Measurements from ENCODE around the gene FNBP1L. TPM values are rescaled to one million over a fixed set of nuclear protein-coding genes. Genes with fewer than 3 reads are reported as not detected.

Gene FNBP1L
- 2.2 TPM for total RNA-seq

DNA sequence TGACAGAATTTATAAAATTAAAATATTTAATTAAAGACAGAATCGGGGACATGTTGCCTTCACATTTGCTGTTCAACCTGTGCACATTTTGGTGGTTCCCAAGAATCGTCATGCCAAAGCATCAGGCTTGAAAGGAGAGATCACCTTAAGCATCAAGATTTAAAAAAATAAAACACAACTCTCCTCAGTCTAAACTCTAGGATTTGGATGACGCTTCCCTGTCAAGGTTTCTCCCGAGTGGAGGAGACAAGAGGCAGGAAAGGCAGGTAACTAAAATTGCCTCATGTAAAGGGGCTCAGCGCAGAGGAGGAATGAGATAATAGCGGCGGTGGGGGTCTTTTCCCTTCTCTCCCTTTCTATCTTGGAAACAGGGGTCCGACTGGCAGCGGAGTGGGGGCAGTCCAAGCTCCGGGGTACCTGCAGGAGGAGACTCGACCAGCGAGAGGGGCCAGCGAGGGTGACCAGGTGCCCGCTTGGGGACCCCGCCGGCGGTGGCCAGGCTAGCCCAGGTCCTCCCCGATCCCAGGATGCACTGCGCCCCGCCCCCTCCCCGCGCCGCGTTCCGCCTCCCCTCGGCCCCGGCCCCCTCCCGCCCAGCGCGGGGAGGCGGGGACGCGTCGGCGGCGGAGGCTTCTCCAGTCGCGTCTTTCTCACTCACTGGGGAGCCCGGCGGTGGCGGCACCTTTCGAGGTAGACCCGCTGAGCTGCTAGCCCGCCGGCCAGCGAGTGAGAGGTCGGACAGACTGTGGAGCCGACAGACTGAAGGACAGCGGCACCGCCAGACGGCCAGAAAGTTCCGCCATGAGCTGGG lies at the start of gene FNBP1L:
Gene FNBP1L, plus strand, starts transcription at position 638 of the 811 bp plus-strand sequence. Its CDS starts 164 bp downstream, at position 802.
- no peaks in the 10 kb centered on the region for H3K9me3 ChIP-seq (ENCODE audit: low read depth, low read length)
- H3K4me1 ChIP-seq (ENCODE audit: insufficient read depth, low read length): peaks cover 21% of the 10 kb centered on the region
- peaks cover 42% of the 10 kb centered on the region for H3K27me3 ChIP-seq (ENCODE audit: insufficient read depth, low read length)
- H3K4me3 ChIP-seq (ENCODE audit: low read length): peak within 1 kb of the TSS; percentile 58

DNA sequence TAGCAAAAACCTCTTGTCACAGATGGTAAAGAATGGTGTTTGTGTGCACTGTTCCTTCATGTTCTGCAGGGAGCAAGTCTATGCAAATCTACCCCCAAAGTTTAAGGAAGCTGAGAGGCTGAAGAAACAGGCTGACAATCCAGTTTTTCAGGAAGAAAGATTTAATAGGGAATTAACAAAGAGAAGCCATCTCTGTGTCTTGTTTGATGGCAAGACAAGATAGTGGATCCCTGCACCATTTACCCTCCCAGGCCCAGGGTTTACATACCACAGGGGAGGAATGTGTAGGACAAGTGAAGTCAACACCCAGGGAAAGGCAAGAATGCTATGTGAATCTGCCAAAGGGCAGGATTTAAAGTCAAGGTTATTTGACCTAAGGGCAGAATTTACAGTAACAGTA lies 48.1 kb upstream of the FNBP1L start:
- no peaks in the 10 kb centered on the region for H3K27me3 ChIP-seq (ENCODE audit: insufficient read depth, low read length)
- H3K4me1 ChIP-seq (ENCODE audit: insufficient read depth, low read length): no peaks in the 10 kb centered on the region
- H3K9me3 ChIP-seq (ENCODE audit: low read depth, low read length): no peaks in the 10 kb centered on the region
- H3K4me3 ChIP-seq (ENCODE audit: low read length): no peak overlapping the region

GRCh38 chr1:93408203-93408602 lies 39.7 kb upstream of the FNBP1L start:
- no peak overlapping the region for H3K4me3 ChIP-seq (ENCODE audit: low read length)
- H3K9me3 ChIP-seq (ENCODE audit: low read depth, low read length): no peaks in the 10 kb centered on the region
- no peaks in the 10 kb centered on the region for H3K27me3 ChIP-seq (ENCODE audit: insufficient read depth, low read length)
- no peaks in the 10 kb centered on the region for H3K4me1 ChIP-seq (ENCODE audit: insufficient read depth, low read length)

- Histone ChIP-seq H3K4me3 (ENCODE audit: low read length) (no peak overlapping the region), H3K4me1 (ENCODE audit: insufficient read depth, low read length) (peaks cover 8% of the 10 kb centered on the region), H3K27me3 (ENCODE audit: insufficient read depth, low read length) (no peaks in the 10 kb centered on the region), H3K9me3 (ENCODE audit: low read depth, low read length) (no peaks in the 10 kb centered on the region)
These were observed 36.9 kb upstream of the FNBP1L start for GRCh38 chr1:93411000-93411399.

DNA sequence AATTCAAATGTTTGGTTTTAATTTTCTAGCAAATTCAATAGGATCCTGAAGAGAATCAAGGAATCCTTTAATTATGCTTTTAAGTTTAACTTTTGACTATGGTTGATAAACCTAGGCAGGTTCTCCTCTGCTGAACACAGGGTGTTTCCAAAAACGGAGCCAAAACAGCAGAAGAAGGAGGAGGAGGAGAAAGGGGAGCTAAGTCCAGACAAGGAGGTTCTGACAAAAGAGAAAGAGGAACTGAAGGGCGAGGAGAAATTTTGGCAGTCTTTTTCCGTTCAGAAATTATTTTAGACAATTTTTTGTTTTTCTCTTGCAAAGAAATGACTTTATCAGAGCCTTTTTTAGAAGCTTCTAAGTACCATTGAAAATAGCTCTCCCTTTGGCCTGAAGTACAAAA lies 33.2 kb upstream of the FNBP1L start:
- no peaks in the 10 kb centered on the region for H3K27me3 ChIP-seq (ENCODE audit: insufficient read depth, low read length)

GRCh38 chr1:93415296-93415695 lies 32.6 kb upstream of the FNBP1L start:
- no peak overlapping the region for H3K4me3 ChIP-seq (ENCODE audit: low read length)
- H3K9me3 ChIP-seq (ENCODE audit: low read depth, low read length): no peaks in the 10 kb centered on the region
- peaks cover 8% of the 10 kb centered on the region for H3K4me1 ChIP-seq (ENCODE audit: insufficient read depth, low read length)
- no peaks in the 10 kb centered on the region for H3K27me3 ChIP-seq (ENCODE audit: insufficient read depth, low read length)

More for the DNA sequence above, 33.2 kb upstream of the FNBP1L start:
- H3K9me3 ChIP-seq (ENCODE audit: low read depth, low read length): no peaks in the 10 kb centered on the region
- peaks cover 8% of the 10 kb centered on the region for H3K4me1 ChIP-seq (ENCODE audit: insufficient read depth, low read length)
- H3K4me3 ChIP-seq (ENCODE audit: low read length): no peak overlapping the region

- Histone ChIP-seq H3K27me3 (ENCODE audit: insufficient read depth, low read length) (no peaks in the 10 kb centered on the region), H3K4me3 (ENCODE audit: low read length) (no peak overlapping the region), H3K4me1 (ENCODE audit: insufficient read depth, low read length) (peaks cover 8% of the 10 kb centered on the region)
These were observed 31.7 kb upstream of the FNBP1L start for GRCh38 chr1:93416183-93416582.

DNA sequence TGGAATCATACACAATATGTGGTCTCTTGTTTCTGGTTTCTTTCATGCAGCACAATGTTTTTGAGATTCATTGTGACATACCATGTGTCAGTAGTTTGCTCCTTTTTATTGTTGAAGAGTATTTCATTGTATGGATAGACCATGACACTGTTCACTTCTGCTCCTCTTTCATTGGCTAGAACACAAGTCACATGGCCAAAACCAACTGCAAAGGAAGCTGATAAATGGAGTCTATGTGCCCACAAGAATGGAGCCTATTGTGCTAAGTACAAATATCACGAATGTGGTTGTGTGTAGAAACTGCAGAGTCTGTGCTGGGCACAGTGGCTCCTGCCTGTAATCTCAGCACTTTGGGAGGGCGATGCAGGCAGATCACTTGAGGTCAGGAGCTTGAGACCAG lies 28.6 kb upstream of the FNBP1L start:
- Histone ChIP-seq H3K27me3 (ENCODE audit: insufficient read depth, low read length) (no peaks in the 10 kb centered on the region), H3K9me3 (ENCODE audit: low read depth, low read length) (no peaks in the 10 kb centered on the region), H3K4me3 (ENCODE audit: low read length) (no peak overlapping the region), H3K4me1 (ENCODE audit: insufficient read depth, low read length) (peaks cover 8% of the 10 kb centered on the region)

More at GRCh38 chr1:93416183-93416582, 31.7 kb upstream of the FNBP1L start:
- H3K9me3 ChIP-seq (ENCODE audit: low read depth, low read length): no peaks in the 10 kb centered on the region

GRCh38 chr1:93420400-93420799 lies 27.5 kb upstream of the FNBP1L start:
- Histone ChIP-seq H3K9me3 (ENCODE audit: low read depth, low read length) (no peaks in the 10 kb centered on the region), H3K4me1 (ENCODE audit: insufficient read depth, low read length) (peaks cover 3% of the 10 kb centered on the region), H3K27me3 (ENCODE audit: insufficient read depth, low read length) (no peaks in the 10 kb centered on the region), H3K4me3 (ENCODE audit: low read length) (no peak overlapping the region)

DNA sequence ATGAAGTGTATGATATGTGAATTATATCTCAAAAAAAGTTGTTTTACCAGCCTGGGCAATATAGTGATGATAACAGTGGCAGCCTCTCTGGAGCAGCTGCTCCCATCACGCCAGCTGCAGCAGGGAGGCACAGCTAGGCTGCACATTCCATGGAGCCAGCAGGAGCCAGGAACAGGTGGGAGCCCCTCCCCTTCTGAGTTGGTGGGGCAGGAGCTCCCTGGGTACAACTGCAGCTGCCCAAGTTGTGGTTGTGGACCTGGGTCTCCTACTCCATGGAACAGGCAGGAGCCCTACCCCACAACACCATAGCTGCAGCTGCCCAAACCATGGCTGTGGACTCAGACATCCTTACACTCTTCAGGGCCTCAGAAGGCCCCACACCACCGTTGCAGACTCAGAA lies 21.7 kb upstream of the FNBP1L start:
- Histone ChIP-seq H3K4me1 (ENCODE audit: insufficient read depth, low read length) (no peaks in the 10 kb centered on the region), H3K27me3 (ENCODE audit: insufficient read depth, low read length) (peaks cover 2% of the 10 kb centered on the region), H3K4me3 (ENCODE audit: low read length) (no peak overlapping the region), H3K9me3 (ENCODE audit: low read depth, low read length) (no peaks in the 10 kb centered on the region)

DNA sequence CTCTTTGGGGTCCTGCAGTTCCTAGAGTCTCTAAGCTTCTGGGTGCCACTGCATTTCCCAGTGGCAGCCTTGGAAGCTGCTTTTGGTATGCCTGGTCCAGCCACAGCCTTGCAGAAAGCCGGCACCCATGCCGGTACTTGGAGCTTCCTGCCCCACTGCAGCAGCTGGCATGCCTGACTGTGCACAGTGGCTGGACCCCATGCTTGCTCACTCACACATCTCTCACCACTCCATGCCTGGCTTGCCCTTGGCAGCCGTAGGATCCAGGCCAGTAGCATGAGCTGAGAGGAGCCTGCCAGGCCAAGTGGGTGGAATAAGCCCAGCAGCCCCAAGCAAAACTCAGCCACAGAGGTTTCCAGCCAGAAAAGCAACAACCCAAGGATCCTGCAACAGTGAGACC lies 20.3 kb upstream of the FNBP1L start:
- H3K9me3 ChIP-seq (ENCODE audit: low read depth, low read length): no peaks in the 10 kb centered on the region
- H3K4me3 ChIP-seq (ENCODE audit: low read length): no peak overlapping the region
- peaks cover 2% of the 10 kb centered on the region for H3K27me3 ChIP-seq (ENCODE audit: insufficient read depth, low read length)
- H3K4me1 ChIP-seq (ENCODE audit: insufficient read depth, low read length): no peaks in the 10 kb centered on the region

DNA sequence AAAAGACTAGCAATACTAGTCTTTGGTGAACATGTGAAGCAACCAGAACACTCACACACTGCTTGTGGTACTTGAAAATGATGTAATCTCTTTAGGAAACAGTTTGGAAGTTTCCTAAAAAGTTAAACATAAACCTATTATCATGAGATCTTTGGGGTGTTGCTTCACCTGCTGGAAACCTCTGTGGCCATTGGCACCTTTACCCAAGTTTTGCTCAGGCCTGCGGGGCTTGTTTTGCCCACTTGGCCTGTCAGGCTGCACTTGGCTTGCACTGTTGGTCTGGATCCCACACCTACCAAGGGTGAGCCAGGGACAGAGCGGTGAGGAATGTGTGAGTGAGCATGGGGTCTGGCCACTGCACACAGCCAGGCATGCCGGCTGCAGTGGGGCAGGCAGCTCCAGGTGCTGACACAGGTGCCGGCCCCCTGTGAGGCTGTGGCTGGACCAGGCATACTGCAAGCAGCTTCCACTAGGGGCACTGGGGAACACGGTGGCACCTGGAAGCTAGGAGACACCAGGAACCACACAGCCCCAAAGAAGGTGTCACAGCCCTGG lies 14.4 kb upstream of the FNBP1L start:
- H3K9me3 ChIP-seq (ENCODE audit: low read depth, low read length): no peaks in the 10 kb centered on the region
- H3K4me1 ChIP-seq (ENCODE audit: insufficient read depth, low read length): no peaks in the 10 kb centered on the region
- H3K27me3 ChIP-seq (ENCODE audit: insufficient read depth, low read length): peaks cover 2% of the 10 kb centered on the region
- H3K4me3 ChIP-seq (ENCODE audit: low read length): no peak overlapping the region

DNA sequence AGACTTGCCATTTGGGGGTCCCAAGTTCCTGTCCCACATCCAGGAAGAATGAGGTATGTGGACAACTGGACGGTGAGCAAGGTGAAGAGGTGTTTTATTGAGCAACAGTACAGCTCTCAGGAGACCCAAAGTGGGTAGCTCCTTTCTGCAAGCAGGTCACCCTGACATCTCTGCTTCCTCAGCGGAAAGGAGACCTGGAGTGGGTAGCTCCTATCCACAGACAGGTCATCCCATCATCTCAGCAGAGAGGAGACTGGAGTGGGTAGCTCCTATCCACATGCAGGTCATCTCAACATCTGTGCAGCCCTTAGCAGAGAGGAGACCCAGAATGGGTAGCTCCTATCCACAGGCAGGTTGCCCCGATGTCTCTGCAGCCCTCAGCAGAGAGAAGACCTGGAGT lies 13.8 kb upstream of the FNBP1L start:
- no peak overlapping the region for H3K4me3 ChIP-seq (ENCODE audit: low read length)

GRCh38 chr1:93434987-93435386 lies 12.9 kb upstream of the FNBP1L start:
- Histone ChIP-seq H3K9me3 (ENCODE audit: low read depth, low read length) (no peaks in the 10 kb centered on the region), H3K27me3 (ENCODE audit: insufficient read depth, low read length) (no peaks in the 10 kb centered on the region), H3K4me3 (ENCODE audit: low read length) (no peak overlapping the region), H3K4me1 (ENCODE audit: insufficient read depth, low read length) (no peaks in the 10 kb centered on the region)

More for the DNA sequence above, 13.8 kb upstream of the FNBP1L start:
- H3K9me3 ChIP-seq (ENCODE audit: low read depth, low read length): no peaks in the 10 kb centered on the region
- H3K27me3 ChIP-seq (ENCODE audit: insufficient read depth, low read length): no peaks in the 10 kb centered on the region
- no peaks in the 10 kb centered on the region for H3K4me1 ChIP-seq (ENCODE audit: insufficient read depth, low read length)

DNA sequence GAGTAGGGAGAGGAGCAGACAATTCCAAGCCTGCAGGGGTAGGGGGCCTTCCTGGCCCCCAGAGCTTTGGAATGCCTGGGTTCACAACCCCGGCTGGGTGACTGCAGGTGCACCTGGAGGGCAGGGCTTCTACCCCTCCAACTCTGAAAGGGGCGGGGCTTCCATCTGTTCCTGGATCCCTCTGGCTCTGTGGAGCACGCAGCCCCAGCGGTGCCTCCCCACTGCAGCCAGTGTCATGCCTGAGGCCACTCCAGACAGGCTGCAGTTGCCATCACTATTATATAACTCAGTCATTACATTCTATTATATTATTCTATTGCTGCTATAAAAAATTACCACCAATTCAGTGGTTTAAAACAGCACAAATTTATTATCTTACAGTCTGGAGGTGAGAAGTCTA lies 12.5 kb upstream of the FNBP1L start:
- no peaks in the 10 kb centered on the region for H3K27me3 ChIP-seq (ENCODE audit: insufficient read depth, low read length)
- no peaks in the 10 kb centered on the region for H3K4me1 ChIP-seq (ENCODE audit: insufficient read depth, low read length)
- H3K4me3 ChIP-seq (ENCODE audit: low read length): no peak overlapping the region
- H3K9me3 ChIP-seq (ENCODE audit: low read depth, low read length): no peaks in the 10 kb centered on the region

DNA sequence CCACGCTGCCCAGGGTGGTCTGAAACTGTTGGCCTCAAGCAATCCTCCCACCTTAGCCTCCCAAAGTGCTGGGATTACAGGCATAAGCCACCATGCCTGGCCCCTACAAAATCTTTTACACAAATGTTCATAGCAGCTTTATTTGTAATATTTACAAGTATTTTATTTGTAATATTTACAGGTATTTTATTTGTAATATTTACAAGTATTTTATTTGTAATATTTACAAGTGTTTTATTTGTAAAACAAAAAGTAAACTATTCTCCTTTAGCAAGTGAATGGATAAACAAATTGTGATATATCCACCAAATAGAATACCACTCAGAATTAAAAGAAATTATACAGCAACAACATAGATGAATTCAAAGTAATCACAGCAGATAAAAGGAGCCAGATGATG lies 11.4 kb upstream of the FNBP1L start:
- Histone ChIP-seq H3K4me3 (ENCODE audit: low read length) (no peak overlapping the region), H3K4me1 (ENCODE audit: insufficient read depth, low read length) (no peaks in the 10 kb centered on the region), H3K27me3 (ENCODE audit: insufficient read depth, low read length) (no peaks in the 10 kb centered on the region), H3K9me3 (ENCODE audit: low read depth, low read length) (no peaks in the 10 kb centered on the region)

Data from mononuclear cell (primary cell).